HG02798 (cell line): Measurements from ENCODE around the gene GPR63.
A peak's percentile ranks its signal among the peaks of the same experiment; 100 is the strongest.

ENCODE experiments used
- ATAC-seq: cut with Tn5 transposase; IDR thresholded peaks from one replicate; pipeline ENCODE4 v1.9.1; 2021; ENCODE audit warnings: mild to moderate bottlenecking; ENCODE audit not compliant: unreplicated experiment, poor library complexity

The GPR63 gene, protein sequence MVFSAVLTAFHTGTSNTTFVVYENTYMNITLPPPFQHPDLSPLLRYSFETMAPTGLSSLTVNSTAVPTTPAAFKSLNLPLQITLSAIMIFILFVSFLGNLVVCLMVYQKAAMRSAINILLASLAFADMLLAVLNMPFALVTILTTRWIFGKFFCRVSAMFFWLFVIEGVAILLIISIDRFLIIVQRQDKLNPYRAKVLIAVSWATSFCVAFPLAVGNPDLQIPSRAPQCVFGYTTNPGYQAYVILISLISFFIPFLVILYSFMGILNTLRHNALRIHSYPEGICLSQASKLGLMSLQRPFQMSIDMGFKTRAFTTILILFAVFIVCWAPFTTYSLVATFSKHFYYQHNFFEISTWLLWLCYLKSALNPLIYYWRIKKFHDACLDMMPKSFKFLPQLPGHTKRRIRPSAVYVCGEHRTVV

DNA sequence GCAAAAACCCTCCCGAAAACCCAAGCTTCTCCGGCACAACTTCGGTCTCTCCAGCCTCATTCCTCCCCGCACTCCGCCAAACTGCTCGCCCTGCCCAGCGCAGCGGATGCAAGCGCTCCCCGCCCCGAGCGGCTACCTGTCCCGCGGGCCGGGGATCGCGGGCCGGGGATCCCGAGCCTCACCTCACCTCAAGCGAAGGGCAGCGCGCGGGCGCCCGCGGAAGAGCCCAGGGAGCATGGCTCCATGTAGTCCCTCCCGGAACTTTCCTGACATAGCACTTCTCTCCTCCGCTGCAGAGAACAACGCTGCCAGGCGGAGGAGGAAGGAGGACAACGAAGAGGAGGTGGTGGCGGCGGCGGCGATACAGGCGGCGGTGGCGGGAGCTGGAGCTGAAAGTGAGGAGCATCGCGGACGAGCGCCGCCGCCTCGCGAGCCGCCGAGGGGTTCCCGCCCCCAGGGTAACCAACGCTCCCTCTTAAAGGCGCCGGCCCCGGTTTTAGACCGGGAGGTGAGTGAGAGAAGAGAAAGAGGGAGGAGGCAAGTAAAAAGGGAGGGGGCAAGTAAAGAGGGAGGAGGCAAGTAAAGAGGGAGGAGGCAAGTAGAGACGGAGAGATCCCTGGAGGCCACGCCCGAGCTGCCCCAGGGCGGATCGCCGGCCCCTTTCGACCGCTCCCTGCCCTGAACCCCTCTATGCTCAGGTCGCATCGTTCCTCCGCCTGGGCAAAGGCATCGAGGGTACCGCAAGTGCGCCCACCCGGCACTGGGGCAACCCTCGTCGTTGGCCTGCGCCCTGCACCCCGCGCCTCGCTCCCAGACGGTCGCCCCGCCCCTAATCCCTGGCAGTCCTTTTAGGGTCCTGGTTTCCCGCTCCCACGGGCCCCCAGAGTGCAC, at the start of gene GPR63:
TSS of gene GPR63 (minus strand) at position 397 of the 891 bp plus-strand sequence. CDS start 37,746 bp downstream, outside the sequence.
- peak; percentile 96 for ATAC-seq

DNA sequence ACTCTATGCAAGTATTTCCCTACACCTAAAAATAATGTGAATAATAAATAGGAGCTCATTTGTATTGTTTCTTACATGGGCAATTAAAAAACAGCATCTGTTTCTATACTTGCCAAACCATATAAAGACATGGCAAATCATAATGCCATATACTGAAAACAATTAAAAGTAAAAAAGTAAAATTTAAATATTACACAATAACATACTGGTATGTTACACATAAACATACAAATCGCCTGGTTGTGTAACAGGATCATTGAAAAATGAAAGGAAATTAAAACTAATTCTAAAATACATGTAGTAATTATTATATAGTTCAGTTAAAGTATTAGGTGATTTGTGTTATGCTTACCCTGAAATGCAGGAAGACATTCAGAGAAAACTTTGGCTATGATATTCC, 49.2 kb upstream of the GPR63 start:
- no peak for ATAC-seq

DNA sequence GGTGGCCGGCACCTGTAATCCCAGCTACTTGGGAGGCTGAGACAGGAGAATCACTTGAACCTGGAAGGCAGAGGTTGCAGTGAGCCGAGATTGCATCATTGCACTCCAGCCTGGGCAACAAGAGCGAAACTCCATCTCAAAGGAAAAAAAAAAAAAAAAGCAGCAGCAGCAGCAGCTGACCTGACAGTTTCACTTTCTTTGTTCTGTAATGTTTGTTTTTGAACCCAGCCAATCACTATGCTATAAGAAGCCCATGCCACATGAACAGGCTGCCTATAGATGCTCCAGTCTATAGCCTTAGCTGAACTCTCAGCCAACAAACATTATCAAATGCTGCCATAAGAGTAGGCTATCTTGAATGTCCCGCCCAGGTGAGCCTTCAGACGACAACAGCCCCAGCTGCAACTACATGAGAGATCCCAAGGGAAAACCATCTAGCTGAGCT, 47.9 kb upstream of the GPR63 start:
- peak; percentile 95 for ATAC-seq

DNA sequence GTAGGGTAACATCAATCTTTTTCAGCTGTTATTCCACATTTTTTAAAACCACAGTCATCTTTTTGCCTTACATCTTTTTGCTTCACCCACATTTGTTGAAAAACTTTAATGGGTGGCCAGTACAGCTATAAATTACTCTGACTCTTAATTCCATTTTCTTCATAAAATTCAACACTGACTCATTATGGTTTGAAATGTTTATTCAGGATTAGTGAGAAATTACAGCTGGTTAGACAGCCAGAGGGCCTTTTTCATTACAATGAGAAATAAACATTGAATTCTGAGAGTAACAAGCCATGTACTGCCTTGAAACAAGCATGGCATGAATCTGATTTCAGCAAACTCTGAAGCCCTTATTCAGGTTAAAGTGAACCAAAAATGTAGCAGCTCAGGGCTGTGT, 40.9 kb upstream of the GPR63 start:
- no peak for ATAC-seq

GRCh38 chr6:96876886-96877545, 39.7 kb upstream of the GPR63 start:
- ATAC-seq: no peak

- no peak for ATAC-seq
Measured at GRCh38 chr6:96872976-96873375, 35.7 kb upstream of the GPR63 start.

- ATAC-seq: no peak
Measured at GRCh38 chr6:96865055-96865405, 27.8 kb upstream of the GPR63 start.

GRCh38 chr6:96864216-96865054, 27.2 kb upstream of the GPR63 start:
- no peak for ATAC-seq

DNA sequence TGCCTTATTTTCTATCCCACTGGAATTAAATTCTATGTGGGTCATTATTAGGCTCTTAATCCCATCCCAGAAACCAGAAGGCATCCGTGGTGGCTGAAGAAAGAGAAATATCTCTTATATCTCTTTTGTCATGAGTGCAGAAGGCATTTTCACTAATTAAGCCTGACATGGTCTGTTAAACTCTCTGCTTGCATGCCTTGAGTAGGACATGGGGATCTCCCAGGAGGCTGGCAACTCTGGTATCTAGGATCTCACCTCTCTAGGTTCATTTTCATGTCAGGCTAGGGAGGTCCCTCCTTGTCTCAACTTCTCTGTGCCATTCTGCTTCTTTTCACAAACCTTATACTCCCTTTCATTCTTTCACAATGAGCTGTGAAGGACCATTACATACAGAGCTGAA, 25.3 kb upstream of the GPR63 start:
- no peak for ATAC-seq

DNA sequence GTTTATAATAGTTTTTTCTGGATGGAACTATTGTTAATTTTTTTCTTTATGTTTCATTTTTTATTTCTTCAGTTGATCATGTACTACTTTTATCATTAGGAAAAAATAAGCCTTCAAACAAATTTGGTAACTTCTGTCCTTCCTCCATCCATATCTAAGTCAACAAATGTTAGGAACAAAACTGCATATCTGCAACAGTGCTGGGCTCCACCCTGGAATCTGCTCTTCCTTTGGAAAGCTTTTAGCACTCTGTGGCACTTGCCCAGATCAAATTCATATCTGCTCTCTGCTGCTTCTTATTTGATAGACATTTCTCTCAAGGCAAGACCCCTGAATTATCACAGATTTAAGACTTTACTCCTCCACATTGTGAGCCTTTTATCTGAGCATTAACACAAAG, 24.3 kb upstream of the GPR63 start:
- no peak for ATAC-seq

- ATAC-seq: no peak
Measured at GRCh38 chr6:96856856-96857255, 19.6 kb upstream of the GPR63 start.

- no peak for ATAC-seq
Measured at GRCh38 chr6:96853083-96853482, 15.8 kb upstream of the GPR63 start.

DNA sequence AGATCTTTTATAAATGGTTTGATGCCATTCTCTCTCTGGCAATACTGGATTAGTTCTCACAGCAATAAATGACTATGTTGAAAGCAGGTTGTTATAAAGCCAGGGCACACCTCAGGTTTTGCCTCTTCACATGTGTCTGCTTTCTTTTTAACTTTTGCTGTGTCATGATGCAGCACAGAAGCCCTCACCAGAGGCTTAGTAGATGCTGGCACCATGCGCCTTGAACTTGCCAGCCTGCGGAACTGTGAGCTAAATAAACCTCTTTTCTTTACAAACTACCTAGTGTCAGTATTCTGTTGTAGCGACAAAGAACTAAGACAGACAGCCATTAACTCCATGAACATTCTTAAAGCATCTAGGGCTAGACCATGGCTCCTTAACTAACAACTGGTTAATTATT, 15.3 kb upstream of the GPR63 start:
- ATAC-seq: no peak

DNA sequence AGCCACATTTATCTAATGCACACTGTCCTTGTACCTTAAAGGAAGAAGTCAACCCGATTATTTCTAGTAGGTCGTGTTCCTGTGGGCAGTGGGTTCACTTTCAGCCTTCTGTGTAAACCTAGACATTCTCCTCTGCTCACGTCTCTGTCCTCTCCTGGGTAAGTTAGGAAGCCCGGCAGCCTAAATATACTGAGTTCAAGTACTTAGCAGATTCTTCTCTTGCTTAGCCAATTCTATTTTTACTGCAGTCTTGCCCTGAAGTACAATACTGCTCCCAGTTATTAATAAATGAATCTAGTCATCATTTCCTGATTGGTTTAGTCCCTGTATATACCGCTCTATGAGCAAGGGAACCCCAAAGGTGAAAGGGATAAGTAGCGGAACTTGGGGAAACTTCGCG, 14.6 kb upstream of the GPR63 start:
- no peak for ATAC-seq

GRCh38 chr6:96849615-96850014, 12.3 kb upstream of the GPR63 start:
- no peak for ATAC-seq

GRCh38 chr6:96844530-96844929, 7.3 kb upstream of the GPR63 start:
- no peak for ATAC-seq

DNA sequence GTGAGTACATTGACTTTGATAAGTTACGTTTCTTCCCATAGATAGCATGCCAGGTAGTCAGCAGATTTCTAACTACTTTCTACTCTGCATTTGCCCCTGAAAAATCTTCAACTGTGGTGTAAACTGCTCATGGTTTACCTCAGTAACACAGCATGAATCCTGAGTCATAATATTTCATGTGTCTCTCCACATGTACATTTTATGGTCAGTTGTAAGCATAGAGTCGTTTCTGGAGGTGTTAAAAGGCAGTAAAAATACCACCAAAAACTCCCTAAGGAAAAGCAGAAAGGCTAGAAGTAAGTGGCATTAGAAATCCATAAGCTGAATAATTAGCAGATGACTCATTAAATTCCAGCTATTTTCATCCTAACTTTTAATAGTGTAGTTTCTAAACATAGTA, 4.1 kb upstream of the GPR63 start:
- no peak for ATAC-seq

DNA sequence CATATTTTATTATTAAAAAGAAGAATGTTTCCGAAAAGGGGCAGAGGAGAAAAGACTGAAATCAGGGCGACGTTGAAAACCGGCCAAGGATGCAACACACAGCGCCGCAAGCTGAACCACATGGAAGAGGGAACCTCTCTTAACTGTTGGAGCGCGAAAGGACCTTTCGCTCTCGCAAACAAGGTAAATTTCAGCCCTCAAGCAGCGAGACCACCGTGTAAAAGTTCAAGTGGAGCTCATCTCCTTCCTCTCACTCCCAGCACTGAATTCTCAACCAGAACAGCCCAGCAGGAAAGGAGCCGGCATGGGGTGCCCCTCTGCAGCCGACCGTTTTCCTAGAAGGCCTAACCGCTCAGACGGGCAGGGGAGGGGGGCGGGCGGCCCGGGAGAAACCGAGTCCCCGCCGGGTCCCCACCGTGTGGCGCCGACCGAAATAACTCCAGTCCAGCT, 621 bp downstream of the GPR63 start:
- peak; percentile 9 for ATAC-seq

GRCh38 chr6:96834070-96834469, 3.2 kb downstream of the GPR63 start:
- ATAC-seq: no peak

DNA sequence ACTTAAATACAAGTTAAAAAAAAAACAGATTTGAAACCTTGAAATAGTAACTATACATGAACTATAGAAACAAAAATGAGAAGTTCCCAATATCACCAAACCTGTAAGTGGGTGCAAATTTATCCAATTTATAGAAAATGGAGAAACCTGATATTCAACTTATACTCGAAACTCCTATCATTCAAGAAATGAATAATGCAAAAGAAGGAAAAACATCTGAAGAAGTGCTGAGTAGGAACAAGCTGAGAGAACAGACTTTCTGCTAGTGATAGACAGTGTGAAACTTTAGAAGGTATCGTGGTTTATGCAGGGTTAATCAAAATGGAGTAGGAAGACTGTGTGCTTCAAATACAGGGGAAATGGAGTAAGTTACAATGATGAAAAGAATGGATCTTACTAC, 4.5 kb downstream of the GPR63 start:
- ATAC-seq: no peak
